ENCODE measurements around the gene NID1.
A peak's percentile ranks its signal among the peaks of the same experiment; 100 is the strongest.

Gene NID1

GRCh38 chr1:236063551-236063918, 1.4 kb downstream of the NID1 start:
- DNase-seq = no peak

- DNase-seq = no peak
Observed at GRCh38 chr1:236060286-236060685, 4.6 kb downstream of the NID1 start.

- no peak for DNase-seq
Observed at GRCh38 chr1:236059011-236059410, 5.9 kb downstream of the NID1 start.

- peak; percentile 30 for DNase-seq
Observed at GRCh38 chr1:236058141-236058934, 6.6 kb downstream of the NID1 start.

DNA sequence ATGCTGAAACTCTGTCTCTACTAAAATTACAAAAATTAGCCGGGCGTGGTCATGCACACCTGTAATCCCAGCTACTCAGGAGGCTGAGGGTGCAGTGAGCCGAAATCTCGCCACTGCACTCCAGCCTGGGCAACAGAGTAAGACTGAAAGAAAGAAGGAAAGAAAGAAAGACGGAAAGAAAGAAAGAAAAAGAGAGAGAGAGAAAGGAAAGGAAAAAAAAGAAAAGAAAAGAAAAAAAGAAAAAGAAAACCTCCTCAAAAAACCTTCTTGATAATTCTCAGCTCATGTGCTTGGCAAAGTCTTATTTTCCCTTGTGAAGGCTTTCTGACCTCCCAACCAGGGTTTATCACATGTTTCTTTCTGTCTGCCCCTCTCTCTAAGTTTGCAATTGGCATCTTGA, 7.3 kb downstream of the NID1 start:
- no peak for DNase-seq

DNA sequence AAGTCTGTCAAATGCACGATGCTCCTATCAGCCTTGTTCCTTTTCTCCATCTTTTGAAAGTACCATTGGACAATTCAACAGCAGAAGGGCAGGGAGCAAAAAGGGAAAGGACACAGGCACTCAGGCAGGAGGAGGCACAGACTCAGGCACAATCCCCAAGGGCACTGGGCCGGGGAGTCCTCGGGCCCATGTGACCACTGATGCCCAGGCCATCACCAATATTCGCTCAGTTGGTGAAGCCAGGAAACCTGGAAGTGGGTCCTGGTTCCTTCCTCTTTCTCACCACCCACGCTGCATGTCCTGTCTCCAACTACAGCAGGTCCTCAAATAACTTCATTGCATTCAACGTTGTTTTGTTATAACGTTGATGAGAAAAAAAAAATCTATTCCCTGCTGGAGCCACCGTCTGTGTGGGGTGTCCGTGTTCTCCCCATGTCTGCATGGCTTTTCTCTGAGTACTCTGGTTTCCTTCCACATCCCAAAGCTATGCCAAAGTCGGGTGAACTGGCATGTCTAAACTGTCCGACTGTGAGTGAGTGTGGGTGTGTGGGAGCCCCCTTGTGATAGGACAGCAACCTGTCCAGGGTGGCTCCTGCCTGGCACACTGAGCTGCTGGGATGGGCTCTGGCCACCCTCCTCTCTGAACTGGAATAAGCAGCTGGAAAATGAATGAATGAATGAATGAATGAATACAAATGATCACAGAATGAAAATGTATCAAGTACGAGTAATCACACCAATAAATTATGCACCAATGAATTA, 12.5 kb downstream of the NID1 start:
- DNase-seq = no peak

- DNase-seq = peak; percentile 37
Observed at GRCh38 chr1:236051242-236051791, 13.6 kb downstream of the NID1 start.

- no peak for DNase-seq
Observed at GRCh38 chr1:236045771-236046170, 19.1 kb downstream of the NID1 start.

DNA sequence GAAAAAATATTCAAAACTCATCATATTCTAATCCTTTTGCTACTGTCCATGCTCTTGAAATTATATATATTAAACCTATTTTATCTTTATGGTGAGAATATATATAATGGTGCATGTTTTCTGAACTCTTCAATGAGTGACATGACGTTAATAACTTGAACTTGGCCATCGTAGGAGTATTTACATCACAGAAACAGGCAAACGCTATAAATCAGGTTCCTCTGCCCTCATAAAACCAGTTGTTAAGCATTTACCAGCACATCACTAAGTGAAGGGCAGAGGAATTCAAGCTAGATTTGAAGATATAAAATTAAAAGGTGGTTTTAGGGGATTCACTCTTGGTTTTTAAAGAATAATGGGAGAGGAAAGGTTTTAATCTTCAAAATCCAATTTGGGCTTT, 20.5 kb downstream of the NID1 start:
- no peak for DNase-seq

DNA sequence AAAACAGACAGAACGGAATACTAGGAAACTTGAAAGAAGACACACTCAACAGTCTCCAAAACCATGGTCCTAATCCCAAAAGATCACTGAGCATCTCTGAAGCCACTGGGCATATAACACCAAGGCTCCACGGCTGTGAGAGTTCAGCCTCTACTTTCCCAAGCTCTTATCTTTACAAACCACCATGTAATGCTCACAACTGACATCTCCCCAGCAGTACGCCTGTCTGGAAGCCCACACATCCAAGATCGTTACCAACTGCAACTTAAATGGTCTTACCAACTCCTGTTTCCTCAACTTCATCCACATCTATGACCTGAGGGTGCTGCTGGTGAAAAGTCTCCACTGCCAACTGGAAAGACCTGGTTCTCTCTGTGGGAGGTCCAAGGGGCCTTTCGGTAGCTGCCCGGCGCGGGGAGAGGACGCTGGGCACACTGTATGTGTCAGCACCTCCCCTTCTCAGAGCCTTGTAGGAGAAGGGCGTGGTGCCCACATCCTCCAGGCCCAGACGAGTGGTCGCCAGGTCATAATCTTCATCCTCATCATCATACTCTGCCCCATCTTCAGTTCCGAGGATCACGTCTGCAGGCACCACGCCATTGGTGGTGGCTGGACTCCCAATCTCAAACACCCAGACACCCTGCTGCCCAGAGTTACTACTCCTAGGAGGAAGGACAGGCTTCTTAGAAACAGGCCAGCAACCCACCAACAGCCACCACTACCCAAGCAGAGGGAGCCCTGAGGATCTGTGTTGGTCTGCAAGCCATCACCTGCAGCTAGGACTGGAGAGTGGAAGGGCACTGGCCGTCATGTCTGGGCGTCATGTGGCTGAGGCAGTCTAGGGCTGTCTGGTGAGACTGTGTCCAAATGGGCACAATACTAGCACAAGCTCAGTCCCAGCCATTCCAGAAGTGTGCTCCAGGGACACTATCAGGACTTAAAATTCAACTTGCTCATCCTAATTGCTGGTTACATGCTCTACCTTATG, 23.0 kb downstream of the NID1 start:
- DNase-seq = no peak

GRCh38 chr1:236039740-236040685, 24.9 kb downstream of the NID1 start:
- DNase-seq = no peak

GRCh38 chr1:236038034-236038433, 26.9 kb downstream of the NID1 start:
- DNase-seq = no peak

DNA sequence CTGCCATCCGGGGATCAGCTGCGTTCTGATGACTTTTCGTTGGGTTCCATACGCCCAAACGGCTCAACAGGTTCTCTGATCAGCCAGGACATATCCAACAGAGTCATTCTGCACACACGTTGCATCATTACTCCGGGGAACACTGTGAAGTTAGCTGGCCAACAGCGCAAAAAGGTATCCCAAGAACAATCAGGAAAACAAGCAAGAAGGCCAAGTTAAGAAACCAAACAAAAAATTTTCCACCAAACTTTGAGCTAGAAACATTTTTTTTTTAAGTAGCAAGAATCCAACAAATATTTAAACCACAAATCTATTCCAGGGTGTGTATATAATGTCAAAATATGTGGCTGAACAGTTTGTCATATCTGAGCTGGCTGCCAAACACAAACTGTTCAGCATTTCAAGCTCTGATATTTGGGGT, 29.2 kb downstream of the NID1 start:
- peak; percentile 53 for DNase-seq

GRCh38 chr1:236033336-236033735, 31.6 kb downstream of the NID1 start:
- DNase-seq = no peak

- no peak for DNase-seq
Observed at GRCh38 chr1:236030534-236030933, 34.4 kb downstream of the NID1 start.

- DNase-seq = no peak
Observed at GRCh38 chr1:236029428-236029940, 35.4 kb downstream of the NID1 start.

DNA sequence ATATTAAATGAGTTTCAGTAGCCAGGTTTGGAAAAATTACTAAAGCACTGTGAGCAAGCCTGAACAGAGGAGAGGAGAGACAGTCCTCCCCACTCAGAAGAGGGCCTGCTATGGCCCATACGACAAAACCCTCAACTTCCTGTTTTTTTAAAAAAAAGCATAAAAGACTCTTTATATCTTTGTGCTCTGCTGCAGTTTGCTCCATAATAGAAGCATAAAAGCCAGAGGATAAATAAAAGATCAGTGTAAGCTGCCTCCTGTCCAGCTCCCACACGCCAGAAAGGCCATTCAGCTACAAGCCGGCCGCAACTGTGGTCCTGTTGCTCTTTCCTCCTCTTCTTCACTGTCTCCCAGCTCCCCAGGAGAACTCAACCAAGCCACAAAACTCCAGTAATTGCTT, 37.8 kb downstream of the NID1 start:
- DNase-seq = no peak

DNA sequence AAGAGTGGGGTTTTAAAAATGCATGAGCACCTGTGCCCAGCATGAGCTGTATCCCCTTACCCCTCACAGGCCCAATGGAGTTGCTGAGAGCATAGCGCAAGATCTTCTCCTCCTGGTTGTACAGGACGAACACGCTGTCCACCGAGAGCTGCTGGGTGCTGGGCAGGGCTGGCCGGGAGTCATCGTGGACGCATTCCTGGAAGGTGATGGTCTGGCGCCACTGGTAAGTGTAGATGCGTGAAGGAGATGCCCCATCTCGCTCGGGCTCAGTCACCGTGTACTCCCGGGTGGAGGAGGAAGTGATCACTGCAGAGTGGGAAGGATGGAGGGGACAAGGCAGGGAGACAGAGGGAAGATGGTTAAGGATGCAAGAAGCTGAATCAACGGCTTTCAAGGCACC, 39.1 kb downstream of the NID1 start:
- no peak for DNase-seq

GRCh38 chr1:236024641-236025040, 40.2 kb downstream of the NID1 start:
- no peak for DNase-seq

DNA sequence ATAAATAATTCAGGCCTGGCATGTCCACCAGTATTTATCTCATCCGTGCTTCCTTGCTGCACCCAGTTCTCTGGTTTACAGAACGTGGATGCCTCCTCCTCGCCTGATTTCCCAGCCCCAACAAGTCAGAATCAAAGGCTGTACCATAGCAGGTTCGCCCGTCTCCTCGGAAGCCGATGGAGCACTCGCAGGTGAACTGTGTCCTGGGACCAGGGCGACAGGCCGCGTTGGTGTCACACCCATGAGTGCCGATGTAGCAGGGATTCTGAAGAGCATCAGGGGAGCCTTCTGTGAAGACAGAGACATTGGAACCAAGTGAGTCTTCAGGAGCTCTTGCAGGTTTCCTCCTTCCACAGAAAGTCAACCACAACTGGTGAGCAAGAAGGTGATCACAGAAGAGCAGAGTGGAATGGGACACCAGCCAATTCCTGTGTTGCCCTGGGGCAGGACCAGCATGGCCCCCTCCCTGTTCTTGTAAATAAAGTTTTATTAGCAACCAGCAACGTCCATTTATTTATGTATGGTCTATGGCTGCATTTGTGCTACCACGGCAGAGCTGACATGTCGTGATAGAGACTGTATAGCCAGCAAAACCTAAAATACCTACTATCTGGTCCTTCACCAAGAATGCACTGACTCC, 40.8 kb downstream of the NID1 start:
- no peak for DNase-seq
